Measurements from ENCODE around the gene ZMYND10.

ZMYND10 gene

GRCh38 chr3:50380405-50381085, 35.0 kb upstream of the ZMYND10 start:
- H3K9me3 ChIP-seq (ENCODE audit: control insufficient read depth in 1 of 2, low read length in 2 of 2) = no peaks in the 10 kb centered on the region
- no peak overlapping the region for H3K4me3 ChIP-seq (ENCODE audit: low read depth in 1 of 2, low read length in 2 of 2)
- H3K27ac ChIP-seq (ENCODE audit: low read length) = no peak overlapping the region
- H3K4me1 ChIP-seq (ENCODE audit: control insufficient read depth in 1 of 2, insufficient read depth in 2 of 2, low read length in 2 of 2) = no peaks in the 10 kb centered on the region
- H3K27me3 ChIP-seq (ENCODE audit: low read depth, low read length) = no peaks in the 10 kb centered on the region
- no peaks in the 10 kb centered on the region for H3K36me3 ChIP-seq (ENCODE audit: control insufficient read depth in 1 of 2, insufficient read depth in 2 of 2, low read length in 2 of 2)

- Histone ChIP-seq H3K4me3 (ENCODE audit: low read depth in 1 of 2, low read length in 2 of 2) (no peak overlapping the region), H3K9me3 (ENCODE audit: control insufficient read depth in 1 of 2, low read length in 2 of 2) (no peaks in the 10 kb centered on the region), H3K4me1 (ENCODE audit: control insufficient read depth in 1 of 2, insufficient read depth in 2 of 2, low read length in 2 of 2) (no peaks in the 10 kb centered on the region), H3K27ac (ENCODE audit: low read length) (no peak overlapping the region), H3K36me3 (ENCODE audit: control insufficient read depth in 1 of 2, insufficient read depth in 2 of 2, low read length in 2 of 2) (no peaks in the 10 kb centered on the region), H3K27me3 (ENCODE audit: low read depth, low read length) (no peaks in the 10 kb centered on the region)
Measured at GRCh38 chr3:50378757-50379156, 33.2 kb upstream of the ZMYND10 start.

- Histone ChIP-seq H3K27ac (ENCODE audit: low read length) (no peak overlapping the region), H3K9me3 (ENCODE audit: control insufficient read depth in 1 of 2, low read length in 2 of 2) (no peaks in the 10 kb centered on the region), H3K36me3 (ENCODE audit: control insufficient read depth in 1 of 2, insufficient read depth in 2 of 2, low read length in 2 of 2) (no peaks in the 10 kb centered on the region), H3K4me3 (ENCODE audit: low read depth in 1 of 2, low read length in 2 of 2) (no peak overlapping the region), H3K4me1 (ENCODE audit: control insufficient read depth in 1 of 2, insufficient read depth in 2 of 2, low read length in 2 of 2) (no peaks in the 10 kb centered on the region), H3K27me3 (ENCODE audit: low read depth, low read length) (no peaks in the 10 kb centered on the region)
Measured at GRCh38 chr3:50378024-50378423, 32.5 kb upstream of the ZMYND10 start.

GRCh38 chr3:50375258-50375931, 29.9 kb upstream of the ZMYND10 start:
- Histone ChIP-seq H3K27ac (ENCODE audit: low read length) (no peak overlapping the region), H3K4me3 (ENCODE audit: low read depth in 1 of 2, low read length in 2 of 2) (no peak overlapping the region), H3K9me3 (ENCODE audit: control insufficient read depth in 1 of 2, low read length in 2 of 2) (no peaks in the 10 kb centered on the region), H3K4me1 (ENCODE audit: control insufficient read depth in 1 of 2, insufficient read depth in 2 of 2, low read length in 2 of 2) (no peaks in the 10 kb centered on the region), H3K36me3 (ENCODE audit: control insufficient read depth in 1 of 2, insufficient read depth in 2 of 2, low read length in 2 of 2) (no peaks in the 10 kb centered on the region), H3K27me3 (ENCODE audit: low read depth, low read length) (no peaks in the 10 kb centered on the region)

- Histone ChIP-seq H3K4me1 (ENCODE audit: control insufficient read depth in 1 of 2, insufficient read depth in 2 of 2, low read length in 2 of 2) (no peaks in the 10 kb centered on the region), H3K36me3 (ENCODE audit: control insufficient read depth in 1 of 2, insufficient read depth in 2 of 2, low read length in 2 of 2) (no peaks in the 10 kb centered on the region), H3K27ac (ENCODE audit: low read length) (no peak overlapping the region), H3K9me3 (ENCODE audit: control insufficient read depth in 1 of 2, low read length in 2 of 2) (no peaks in the 10 kb centered on the region), H3K4me3 (ENCODE audit: low read depth in 1 of 2, low read length in 2 of 2) (no peak overlapping the region), H3K27me3 (ENCODE audit: low read depth, low read length) (no peaks in the 10 kb centered on the region)
Measured at GRCh38 chr3:50374363-50375257, 29.1 kb upstream of the ZMYND10 start.

- Histone ChIP-seq H3K27ac (ENCODE audit: low read length) (no peak overlapping the region), H3K27me3 (ENCODE audit: low read depth, low read length) (no peaks in the 10 kb centered on the region), H3K4me3 (ENCODE audit: low read depth in 1 of 2, low read length in 2 of 2) (no peak overlapping the region), H3K36me3 (ENCODE audit: control insufficient read depth in 1 of 2, insufficient read depth in 2 of 2, low read length in 2 of 2) (no peaks in the 10 kb centered on the region), H3K9me3 (ENCODE audit: control insufficient read depth in 1 of 2, low read length in 2 of 2) (no peaks in the 10 kb centered on the region), H3K4me1 (ENCODE audit: control insufficient read depth in 1 of 2, insufficient read depth in 2 of 2, low read length in 2 of 2) (no peaks in the 10 kb centered on the region)
Measured at GRCh38 chr3:50373146-50374051, 27.9 kb upstream of the ZMYND10 start.

GRCh38 chr3:50372349-50372748, 26.8 kb upstream of the ZMYND10 start:
- Histone ChIP-seq H3K9me3 (ENCODE audit: control insufficient read depth in 1 of 2, low read length in 2 of 2) (no peaks in the 10 kb centered on the region), H3K27me3 (ENCODE audit: low read depth, low read length) (no peaks in the 10 kb centered on the region), H3K27ac (ENCODE audit: low read length) (no peak overlapping the region), H3K4me1 (ENCODE audit: control insufficient read depth in 1 of 2, insufficient read depth in 2 of 2, low read length in 2 of 2) (no peaks in the 10 kb centered on the region), H3K36me3 (ENCODE audit: control insufficient read depth in 1 of 2, insufficient read depth in 2 of 2, low read length in 2 of 2) (no peaks in the 10 kb centered on the region), H3K4me3 (ENCODE audit: low read depth in 1 of 2, low read length in 2 of 2) (no peak overlapping the region)

- no peaks in the 10 kb centered on the region for H3K27me3 ChIP-seq (ENCODE audit: low read depth, low read length)
Measured at GRCh38 chr3:50371133-50371685, 25.7 kb upstream of the ZMYND10 start.

GRCh38 chr3:50370594-50370993, 25.1 kb upstream of the ZMYND10 start:
- Histone ChIP-seq H3K4me1 (ENCODE audit: control insufficient read depth in 1 of 2, insufficient read depth in 2 of 2, low read length in 2 of 2) (no peaks in the 10 kb centered on the region), H3K36me3 (ENCODE audit: control insufficient read depth in 1 of 2, insufficient read depth in 2 of 2, low read length in 2 of 2) (no peaks in the 10 kb centered on the region), H3K27ac (ENCODE audit: low read length) (no peak overlapping the region), H3K9me3 (ENCODE audit: control insufficient read depth in 1 of 2, low read length in 2 of 2) (no peaks in the 10 kb centered on the region), H3K27me3 (ENCODE audit: low read depth, low read length) (no peaks in the 10 kb centered on the region), H3K4me3 (ENCODE audit: low read depth in 1 of 2, low read length in 2 of 2) (no peak overlapping the region)

More at GRCh38 chr3:50371133-50371685, 25.7 kb upstream of the ZMYND10 start:
- no peak overlapping the region for H3K27ac ChIP-seq (ENCODE audit: low read length)
- no peaks in the 10 kb centered on the region for H3K4me1 ChIP-seq (ENCODE audit: control insufficient read depth in 1 of 2, insufficient read depth in 2 of 2, low read length in 2 of 2)
- H3K9me3 ChIP-seq (ENCODE audit: control insufficient read depth in 1 of 2, low read length in 2 of 2) = no peaks in the 10 kb centered on the region
- H3K36me3 ChIP-seq (ENCODE audit: control insufficient read depth in 1 of 2, insufficient read depth in 2 of 2, low read length in 2 of 2) = no peaks in the 10 kb centered on the region
- H3K4me3 ChIP-seq (ENCODE audit: low read depth in 1 of 2, low read length in 2 of 2) = no peak overlapping the region

GRCh38 chr3:50369012-50369670, 23.6 kb upstream of the ZMYND10 start:
- Histone ChIP-seq H3K27me3 (ENCODE audit: low read depth, low read length) (no peaks in the 10 kb centered on the region), H3K4me3 (ENCODE audit: low read depth in 1 of 2, low read length in 2 of 2) (no peak overlapping the region), H3K36me3 (ENCODE audit: control insufficient read depth in 1 of 2, insufficient read depth in 2 of 2, low read length in 2 of 2) (no peaks in the 10 kb centered on the region), H3K9me3 (ENCODE audit: control insufficient read depth in 1 of 2, low read length in 2 of 2) (no peaks in the 10 kb centered on the region), H3K27ac (ENCODE audit: low read length) (no peak overlapping the region), H3K4me1 (ENCODE audit: control insufficient read depth in 1 of 2, insufficient read depth in 2 of 2, low read length in 2 of 2) (peaks cover 0 to 4% of the 10 kb centered on the region in 2 donors)

All from muscle layer of duodenum (tissue), 2 donors.